ENCODE results near the gene CYP27C1. TPM values are rescaled to one million over a fixed set of nuclear protein-coding genes. Genes with fewer than 3 reads are reported as not detected.

Gene CYP27C1, protein sequence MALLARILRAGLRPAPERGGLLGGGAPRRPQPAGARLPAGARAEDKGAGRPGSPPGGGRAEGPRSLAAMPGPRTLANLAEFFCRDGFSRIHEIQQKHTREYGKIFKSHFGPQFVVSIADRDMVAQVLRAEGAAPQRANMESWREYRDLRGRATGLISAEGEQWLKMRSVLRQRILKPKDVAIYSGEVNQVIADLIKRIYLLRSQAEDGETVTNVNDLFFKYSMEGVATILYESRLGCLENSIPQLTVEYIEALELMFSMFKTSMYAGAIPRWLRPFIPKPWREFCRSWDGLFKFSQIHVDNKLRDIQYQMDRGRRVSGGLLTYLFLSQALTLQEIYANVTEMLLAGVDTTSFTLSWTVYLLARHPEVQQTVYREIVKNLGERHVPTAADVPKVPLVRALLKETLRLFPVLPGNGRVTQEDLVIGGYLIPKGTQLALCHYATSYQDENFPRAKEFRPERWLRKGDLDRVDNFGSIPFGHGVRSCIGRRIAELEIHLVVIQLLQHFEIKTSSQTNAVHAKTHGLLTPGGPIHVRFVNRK
- polyA plus RNA-seq (2011; rRNA removed) (0.13 and 0.28 TPM in 2 replicates), polyA minus RNA-seq (2011; rRNA and poly(A)+ RNA removed) (0.10 TPM in 1 of 2 replicates, not detected in the other)

DNA sequence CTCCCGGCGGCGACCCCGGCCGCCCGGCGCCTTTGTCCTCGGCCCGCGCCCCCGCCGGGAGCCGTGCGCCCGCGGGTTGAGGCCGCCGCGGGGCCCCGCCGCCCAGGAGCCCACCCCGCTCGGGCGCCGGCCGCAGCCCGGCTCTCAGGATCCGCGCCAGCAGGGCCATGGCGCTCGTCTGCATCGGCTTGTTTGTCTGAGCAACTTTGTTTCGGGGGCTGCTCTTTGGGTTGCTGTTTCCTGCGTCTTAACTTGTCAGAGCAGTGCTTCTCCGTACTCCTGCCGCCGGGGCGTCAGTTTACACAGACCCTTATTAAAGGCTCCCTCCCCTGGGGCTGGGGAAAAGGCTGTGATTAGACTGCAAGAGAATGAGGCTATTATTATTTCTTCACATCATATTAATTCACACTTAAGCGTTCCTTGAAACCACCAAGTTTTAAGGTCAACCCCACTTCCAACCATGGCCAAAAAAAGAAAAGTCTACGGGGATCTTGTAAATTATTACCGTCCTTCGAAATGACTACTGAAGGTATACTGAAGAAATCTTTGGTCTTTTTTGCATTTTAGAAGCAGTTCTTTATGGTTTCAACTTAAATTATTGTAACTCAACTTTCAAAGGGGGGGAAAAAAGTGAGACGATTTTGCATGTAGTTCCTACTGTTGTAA lies at the start of gene CYP27C1:
TSS of gene CYP27C1 (minus strand) at position 198 of the 666 bp plus-strand sequence. CDS start at position 169, 29 bp downstream.
- ChIA-PET CTCF (no interaction called here), POLR2A (no interaction called here)
- DNase-seq (ENCODE audit: low read depth) = no peak
- H3K36me3 ChIP-seq (ENCODE audit: control insufficient read depth, insufficient read depth, low read length) = no peaks in the 10 kb centered on the region
- peaks cover 20% of the 10 kb centered on the region for H3K27me3 ChIP-seq (ENCODE audit: control insufficient read depth, insufficient read depth, low read length)
- TF ChIP-seq CTCF (IDR thresholded peaks at IDR 0.05; ENCODE audit: insufficient read depth, low read depth, low read length) = no peak
- H3K4me3 ChIP-seq (ENCODE audit: low read depth, low read length) = peak within 1 kb of the TSS; percentile 39

- Histone ChIP-seq H3K4me3 (ENCODE audit: low read depth, low read length) (no peak overlapping the region), H3K36me3 (ENCODE audit: control insufficient read depth, insufficient read depth, low read length) (peaks cover 20% of the 10 kb centered on the region), H3K27me3 (ENCODE audit: control insufficient read depth, insufficient read depth, low read length) (no peaks in the 10 kb centered on the region)
- DNase-seq (ENCODE audit: low read depth) = no peak
- CTCF ChIA-PET = no interaction called here
- no peak for TF ChIP-seq CTCF (IDR thresholded peaks at IDR 0.05; ENCODE audit: insufficient read depth, low read depth, low read length)
- POLR2A ChIA-PET = no interaction called here
These were observed 41.8 kb upstream of the CYP27C1 start for GRCh38 chr2:127261804-127262406.

DNA sequence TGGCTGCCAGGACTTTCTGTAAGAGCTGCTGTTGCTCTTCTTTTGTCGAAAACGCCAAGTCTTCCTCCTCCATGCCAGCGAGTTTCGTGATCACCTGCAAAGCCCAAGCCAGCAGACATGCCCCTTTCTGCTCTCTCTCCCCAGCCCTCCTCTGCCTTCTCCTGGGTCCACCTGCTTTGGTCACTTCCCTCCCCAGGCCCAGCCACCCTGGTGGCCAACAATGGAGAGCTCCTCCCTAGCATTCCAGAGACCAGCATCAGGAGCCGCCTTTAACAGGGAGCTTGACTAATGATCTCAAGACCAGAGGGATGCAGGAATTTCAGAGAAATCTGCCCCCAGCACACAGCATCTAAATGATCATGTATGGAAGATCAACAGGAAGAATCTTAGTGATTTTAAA lies 39.3 kb upstream of the CYP27C1 start:
- CTCF ChIA-PET = interaction anchor here (1.2 kb wide), 1 partner anchor 11 kb away, joined by 3 read pairs; no protein-coding TSS in a partner anchor
- POLR2A ChIA-PET = no interaction called here
- no peak for DNase-seq (ENCODE audit: low read depth)
- TF ChIP-seq CTCF (IDR thresholded peaks at IDR 0.05; ENCODE audit: insufficient read depth, low read depth, low read length) = no peak
- H3K27me3 ChIP-seq (ENCODE audit: control insufficient read depth, insufficient read depth, low read length) = no peaks in the 10 kb centered on the region
- peaks cover 24% of the 10 kb centered on the region for H3K36me3 ChIP-seq (ENCODE audit: control insufficient read depth, insufficient read depth, low read length)
- no peak overlapping the region for H3K4me3 ChIP-seq (ENCODE audit: low read depth, low read length)

DNA sequence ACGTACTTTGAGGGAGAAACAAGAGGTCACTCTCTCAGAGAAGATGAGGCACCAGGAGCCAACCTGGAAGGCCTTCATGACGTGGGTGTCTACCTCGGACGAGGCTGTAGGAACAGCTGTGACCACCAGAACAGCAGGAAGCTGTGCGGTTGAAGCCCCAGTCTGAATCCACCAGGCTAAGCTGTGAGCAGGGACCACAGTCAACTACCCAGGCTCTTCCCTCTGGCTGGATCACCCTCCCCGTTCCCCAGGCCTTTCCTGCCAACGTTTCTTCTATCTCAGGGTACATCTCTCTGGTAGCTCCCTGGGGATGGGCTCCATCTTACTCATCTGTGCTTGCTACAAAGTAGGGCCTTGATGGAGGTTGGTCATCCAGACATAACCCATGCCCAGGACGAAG lies 36.8 kb upstream of the CYP27C1 start:
- CTCF ChIA-PET = no interaction called here
- no peak overlapping the region for H3K4me3 ChIP-seq (ENCODE audit: low read depth, low read length)
- POLR2A ChIA-PET = no interaction called here
- no peak for TF ChIP-seq CTCF (IDR thresholded peaks at IDR 0.05; ENCODE audit: insufficient read depth, low read depth, low read length)
- no peaks in the 10 kb centered on the region for H3K27me3 ChIP-seq (ENCODE audit: control insufficient read depth, insufficient read depth, low read length)
- peaks cover 24% of the 10 kb centered on the region for H3K36me3 ChIP-seq (ENCODE audit: control insufficient read depth, insufficient read depth, low read length)
- DNase-seq (ENCODE audit: low read depth) = no peak

DNA sequence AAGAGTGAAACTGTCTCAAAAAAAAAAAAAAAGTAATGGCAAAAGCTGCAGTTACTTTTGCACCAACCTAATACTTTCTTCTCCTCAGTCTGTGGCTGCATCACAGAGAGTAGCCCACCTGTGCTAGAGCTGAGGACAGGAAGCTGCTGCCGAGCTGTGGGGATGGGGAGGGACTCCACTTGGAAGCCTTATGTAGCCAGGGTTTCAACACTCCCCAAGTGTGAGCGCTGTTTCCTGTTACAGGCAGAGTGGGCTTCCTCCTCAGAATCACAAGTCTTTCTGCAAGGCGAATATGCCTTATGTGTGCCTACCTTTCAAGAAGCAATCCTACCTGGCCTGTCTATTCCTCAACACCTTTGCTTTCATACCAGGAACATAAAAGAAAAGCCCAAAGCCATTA lies 36.3 kb upstream of the CYP27C1 start:
- H3K36me3 ChIP-seq (ENCODE audit: control insufficient read depth, insufficient read depth, low read length) = peaks cover 24% of the 10 kb centered on the region
- no peak for TF ChIP-seq CTCF (IDR thresholded peaks at IDR 0.05; ENCODE audit: insufficient read depth, low read depth, low read length)

More for the DNA sequence above, 36.3 kb upstream of the CYP27C1 start:
- DNase-seq (ENCODE audit: low read depth) = no peak
- Histone ChIP-seq H3K4me3 (ENCODE audit: low read depth, low read length) (no peak overlapping the region), H3K27me3 (ENCODE audit: control insufficient read depth, insufficient read depth, low read length) (no peaks in the 10 kb centered on the region)
- CTCF ChIA-PET = interaction anchor here (1.0 kb wide), 1 partner anchor 14 kb away, joined by 3 read pairs; no protein-coding TSS in a partner anchor
- POLR2A ChIA-PET = no interaction called here

Data from BJ (cell line).